T-helper 1 cell (primary cell): Measurements from ENCODE around the gene NIP7.
"Not testable (repeated sequence)": the region's sequence is repeated elsewhere in the genome, so short reads cannot be mapped to it uniquely, and the experiment has no call there.

Experiments used
- DNase-seq, 5 donors: peaks; one replicate each; pipeline ENCODE4 v3.0.0-alpha.2; 2012 to 2020
- total RNA-seq, 4 donors: gene quantifications; one replicate each; lab custom pipeline; 2026; lab: John Stamatoyannopoulos, UW

The NIP7 gene
- total RNA-seq: 15.7 to 36.2 (median 26.4) reads per million in 4 donors

- peak; percentile 78 to 94 (median 86) for DNase-seq
Measured at GRCh38 chr16:69339289-69340094, at the start of gene NIP7, which contains the start of gene COG8. NIP7 (plus strand) TSS chr16:69339772; CDS start chr16:69339830, 58 bp downstream. COG8 (minus strand) TSS chr16:69339564; CDS start chr16:69339552, 12 bp downstream.

- not testable (repeated sequence) for DNase-seq
Measured at GRCh38 chr16:69291657-69292056, 47.9 kb upstream of the NIP7 start.

- DNase-seq: no peak
Measured at GRCh38 chr16:69293401-69293800, 46.2 kb upstream of the NIP7 start.

GRCh38 chr16:69294051-69294450 lies 45.5 kb upstream of the NIP7 start:
- no peak for DNase-seq

GRCh38 chr16:69296771-69297170 lies 42.8 kb upstream of the NIP7 start:
- not testable (repeated sequence) for DNase-seq

GRCh38 chr16:69298261-69298660 lies 41.3 kb upstream of the NIP7 start:
- DNase-seq: no peak

GRCh38 chr16:69301187-69301586 lies 38.4 kb upstream of the NIP7 start:
- DNase-seq: no peak

- no peak for DNase-seq
Measured at GRCh38 chr16:69301861-69302260, 37.7 kb upstream of the NIP7 start.

- DNase-seq: no peak
Measured at GRCh38 chr16:69302301-69302700, 37.3 kb upstream of the NIP7 start.

- DNase-seq: no peak
Measured at GRCh38 chr16:69306031-69306430, 33.5 kb upstream of the NIP7 start.

GRCh38 chr16:69307091-69307490 lies 32.5 kb upstream of the NIP7 start:
- DNase-seq: no peak

GRCh38 chr16:69307856-69308255 lies 31.7 kb upstream of the NIP7 start:
- no peak for DNase-seq

GRCh38 chr16:69309316-69309715 lies 30.3 kb upstream of the NIP7 start:
- no peak for DNase-seq

GRCh38 chr16:69310653-69311532 lies 28.7 kb upstream of the NIP7 start, which contains the start of gene VPS4A:
VPS4A (plus strand) TSS chr16:69311350; CDS start chr16:69311512, 162 bp downstream.
- DNase-seq: peak; percentile 94 to 97 (median 96)

GRCh38 chr16:69311533-69312387 lies 27.8 kb upstream of the NIP7 start:
- DNase-seq: peak in 3 of 5 donors; percentile 24 to 54 (median 38)

- no peak for DNase-seq
Measured at GRCh38 chr16:69313469-69313868, 26.1 kb upstream of the NIP7 start.

GRCh38 chr16:69314534-69314933 lies 25.0 kb upstream of the NIP7 start:
- DNase-seq: no peak

GRCh38 chr16:69315486-69316311 lies 23.9 kb upstream of the NIP7 start:
- DNase-seq: no peak

GRCh38 chr16:69316595-69317034 lies 23.0 kb upstream of the NIP7 start:
- no peak for DNase-seq

- no peak for DNase-seq
Measured at GRCh38 chr16:69318177-69318910, 21.2 kb upstream of the NIP7 start.

GRCh38 chr16:69318911-69319289 lies 20.7 kb upstream of the NIP7 start:
- DNase-seq: no peak
